HepG2 (cell line): ENCODE results near the gene KL. TPM values are rescaled to one million over a fixed set of nuclear protein-coding genes. Genes with fewer than 3 reads are reported as not detected.

Experiments
- ATAC-seq: fragments of 200-7000 bp; cut with Tn5 transposase; 3 replicates; pipeline ENCODE4 v1.9.1; 2020; ENCODE audit warnings: mild to moderate bottlenecking, moderate library complexity
- BruUV-seq: library from RNA; stranded (reverse); fragments of 400-500 nt; replicated peaks from 2 replicates; lab custom pipeline; 2021; lab: Mats Ljungman, UMichigan
- CTCF ChIA-PET: fragments of 300-600 bp; formaldehyde crosslinking; extraction: SDS; loops from one replicate; lab custom pipeline; 2021; ENCODE audit warnings: low total read pairs, inconsistent platforms, low intra/inter-chr PET ratio; lab: Yijun Ruan, JAX
- POLR2A ChIA-PET: fragments of 350-600 bp; sonication (Branson Sonifier 250); formaldehyde crosslinking; loops from one replicate; lab custom pipeline; 2020; ENCODE audit warnings: antibody characterized with exemption, inconsistent platforms; lab: Yijun Ruan, JAX
- DNase-seq: peaks from one replicate; pipeline ENCODE4 v3.0.0-alpha.2; 2015; ENCODE audit warnings: low spot score
- FAIRE-seq: peaks from 3 replicates; lab custom pipeline; 2011; peaks lifted over from hg19 to GRCh38; lab: Jason Lieb, UNC
- H2AFZ ChIP-seq: one replicate; pipeline ENCODE4 v1.6.1; 2011; ENCODE audit warnings: low read length, inconsistent platforms
- H3K27ac ChIP-seq: fragments of 300-600 bp; 3 replicates; pipeline ENCODE4 v1.8.0; 2011; ENCODE audit warnings: mixed run types, mild to moderate bottlenecking, mixed read lengths, low read length, inconsistent platforms; ENCODE audit not compliant: insufficient read depth; ENCODE audit errors: extremely low read length
- H3K27me3 ChIP-seq, 2 experiments: fragments of 200-600 bp in 1 of 2; 2 replicates in 1 of 2; 3 replicates in 1 of 2; pipeline versions ENCODE4 v1.6.0 to v1.8.0; 2011; ENCODE audit warnings: low read length in 2 of 2, mild to moderate bottlenecking in 2 of 2, moderate library complexity in 2 of 2, inconsistent platforms in 1 of 2; ENCODE audit not compliant: insufficient read depth in 2 of 2, control insufficient read depth in 1 of 2
- H3K36me3 ChIP-seq, 2 experiments: fragments of 200-600 bp in 1 of 2; replicated peaks in 1 of 2; 2 replicates in 1 of 2; 3 replicates in 1 of 2; pipeline versions ENCODE4 v1.5.1 to v1.8.0; 2011; ENCODE audit warnings: low read length in 2 of 2, inconsistent platforms in 1 of 2; ENCODE audit not compliant: insufficient read depth in 2 of 2, control insufficient read depth in 1 of 2
- H3K4me1 ChIP-seq: 2 replicates; pipeline ENCODE4 v1.5.1; 2012; ENCODE audit warnings: low read length, inconsistent platforms; ENCODE audit not compliant: insufficient read depth
- H3K4me2 ChIP-seq: 2 replicates; pipeline ENCODE4 v1.6.0; 2011; ENCODE audit warnings: low read depth, low read length, inconsistent platforms
- H3K4me3 ChIP-seq, 3 experiments: fragments of 200-600 bp in 1 of 3; sonication (generic), shearing (Covaris generic) in 1 of 3; replicated peaks in 1 of 3; 2 replicates each; pipeline ENCODE4 v1.5.1; 2011 to 2016; ENCODE audit warnings: low read length in 3 of 3, inconsistent platforms in 2 of 3, low read depth in 2 of 3, mild to moderate bottlenecking in 2 of 3, control low read depth in 1 of 3, mixed read lengths in 1 of 3; ENCODE audit not compliant: insufficient read depth in 1 of 3
- H3K79me2 ChIP-seq: one replicate; pipeline ENCODE4 v1.6.1; 2011; ENCODE audit warnings: low read length, inconsistent platforms; ENCODE audit not compliant: insufficient read depth
- H3K9ac ChIP-seq: 2 replicates; pipeline ENCODE4 v1.6.0; 2011; ENCODE audit warnings: mild to moderate bottlenecking, low read depth, low read length, inconsistent platforms; ENCODE audit not compliant: insufficient read depth
- H3K9me3 ChIP-seq: 2 replicates; pipeline ENCODE4 v1.5.1; 2012; ENCODE audit warnings: mild to moderate bottlenecking, low read length
- H4K20me1 ChIP-seq: 2 replicates; pipeline ENCODE4 v1.6.0; 2011; ENCODE audit warnings: inconsistent platforms, mild to moderate bottlenecking, low read length, moderate library complexity; ENCODE audit not compliant: insufficient read depth
- CENPT ChIP-seq: sonication (generic); formaldehyde crosslinking; IDR thresholded peaks from 2 replicates; pipeline ENCODE4 v1.8.0; 2022; ENCODE audit warnings: low read depth, mild to moderate bottlenecking, moderate library complexity, missing genetic modification reagents
- NCOA2 ChIP-seq: sonication (generic); formaldehyde crosslinking; IDR thresholded peaks from 2 replicates; pipeline ENCODE4 v1.8.0; 2022; ENCODE audit warnings: inconsistent platforms
- NFIC ChIP-seq: IDR thresholded peaks from 2 replicates; pipeline ENCODE4 v1.6.1; 2012; ENCODE audit warnings: mild to moderate bottlenecking, low read length, inconsistent platforms
- ONECUT2 ChIP-seq: sonication (generic); formaldehyde crosslinking; IDR thresholded peaks from 2 replicates; pipeline ENCODE4 v1.4.0; 2020; ENCODE audit warnings: missing genetic modification reagents
- TCF7 ChIP-seq: sonication (generic); IDR thresholded peaks from 2 replicates; pipeline ENCODE4 v1.6.1; 2016; ENCODE audit warnings: antibody characterized with exemption, low read depth
- ZNF274 ChIP-seq: sonication (generic); formaldehyde crosslinking; IDR thresholded peaks from 2 replicates; pipeline ENCODE4 v1.5.1; 2020; ENCODE audit warnings: mild to moderate bottlenecking, missing genetic modification reagents
- ZNF891 ChIP-seq: sonication (generic); formaldehyde crosslinking; IDR thresholded peaks from 2 replicates; pipeline ENCODE4 v1.5.0; 2020; ENCODE audit warnings: mild to moderate bottlenecking, missing genetic modification reagents
- WGBS: methylation state at CpG from one replicate; pipeline ENCODE4 v1.1.6; 2017; ENCODE audit warnings: low lambda C conversion rate; 5-methylcytosine and 5-hydroxymethylcytosine counted together
- in situ Hi-C: cut with HindIII; loops from 2 replicates; pipeline ENCODE4 v1.10.0; 2017; ENCODE audit warnings: low pct_unique_long_range_greater_than_20kb; ENCODE audit not compliant: extremely low pct_ligation_motif_present
- intact Hi-C: fragments of 100-400 bp; cut with micrococcal nuclease; formaldehyde crosslinking; loops from one replicate; pipeline ENCODE4 v1.10.0; 2022; ENCODE audit not compliant: unreplicated experiment
- polyA plus RNA-seq, 8 experiments: library from polyadenylated mRNA; depleted of rRNA in 3 of 8; stranded (reverse) in 7 of 8; unstranded in 1 of 8; fragments of >200 nt; fragmentation: Illumina TruSeq in 4 of 8; extraction: Trizol in 4 of 8; gene quantifications; 2 replicates each; pipeline versions ENCODE4 v1.2.1 to v1.2.3, GENCODE V29; 2011 to 2016; ENCODE audit warnings: low read depth in 4 of 8, missing spikeins in 1 of 8, mixed read lengths in 1 of 8; ENCODE audit not compliant: insufficient read depth in 1 of 8
- total RNA-seq, 5 experiments: library from RNA; depleted of rRNA; stranded (reverse); fragments of >200 nt; fragmentation: Illumina TruSeq; extraction: Trizol; gene quantifications; 2 replicates each; pipeline ENCODE4 v1.2.3, GENCODE V29; 2016; ENCODE audit warnings: low read depth in 1 of 5
- TF ChIP-seq, protein P1 (sequence below): fragments of 450-650 bp; IDR thresholded peaks from 2 replicates; pipeline ENCODE4 v1.6.1; 2016

The KL gene
- total and polyA plus RNA-seq, 2 of the 13 experiments (the other 11 are each of a cell fraction or from before 2014, with no cell fraction given): not detected

GRCh38 chr13:32976056-32976805 is 40.0 kb upstream of the KL start:
- DNase-seq (no peak), ATAC-seq (no peak), FAIRE-seq (no peak)
- TF ChIP-seq NFIC: no peak
- no peak for TF ChIP-seq NCOA2 (CRISPR knock-in tag)
- no peak for TF ChIP-seq ZNF891 (CRISPR knock-in tag)
- TF ChIP-seq TCF7: no peak
- TF ChIP-seq ZNF274 (CRISPR knock-in tag): no peak
- TF ChIP-seq, protein P1, sequence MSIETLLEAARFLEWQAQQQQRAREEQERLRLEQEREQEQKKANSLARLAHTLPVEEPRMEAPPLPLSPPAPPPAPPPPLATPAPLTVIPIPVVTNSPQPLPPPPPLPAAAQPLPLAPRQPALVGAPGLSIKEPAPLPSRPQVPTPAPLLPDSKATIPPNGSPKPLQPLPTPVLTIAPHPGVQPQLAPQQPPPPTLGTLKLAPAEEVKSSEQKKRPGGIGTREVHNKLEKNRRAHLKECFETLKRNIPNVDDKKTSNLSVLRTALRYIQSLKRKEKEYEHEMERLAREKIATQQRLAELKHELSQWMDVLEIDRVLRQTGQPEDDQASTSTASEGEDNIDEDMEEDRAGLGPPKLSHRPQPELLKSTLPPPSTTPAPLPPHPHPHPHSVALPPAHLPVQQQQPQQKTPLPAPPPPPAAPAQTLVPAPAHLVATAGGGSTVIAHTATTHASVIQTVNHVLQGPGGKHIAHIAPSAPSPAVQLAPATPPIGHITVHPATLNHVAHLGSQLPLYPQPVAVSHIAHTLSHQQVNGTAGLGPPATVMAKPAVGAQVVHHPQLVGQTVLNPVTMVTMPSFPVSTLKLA: 0 out of 2 replicates have a peak, but pooled peaks have one; percentile 31
- no peak for TF ChIP-seq CENPT
- TF ChIP-seq ONECUT2 (CRISPR knock-in tag): no peak
- Histone ChIP-seq H2AFZ (no peak overlapping the region), H3K79me2 (no peaks in the 10 kb centered on the region), H4K20me1 (no peaks in the 10 kb centered on the region), H3K27me3 (no peaks in the 10 kb centered on the region), H3K9me3 (no peaks in the 10 kb centered on the region), H3K4me2 (no peak overlapping the region), H3K4me1 (peaks cover 11% of the 10 kb centered on the region), H3K27ac (no peak overlapping the region), H3K4me3 (no peak overlapping the region), H3K36me3 (no peaks in the 10 kb centered on the region), H3K9ac (no peak overlapping the region)
- intact Hi-C loops (no loop called here), in situ Hi-C loops (no loop called here)
- POLR2A ChIA-PET: no interaction called here
- 54% methylated on average over 7 of the region's 7 CpGs for whole genome bisulfite sequencing
- CTCF ChIA-PET: no interaction called here
- BruUV-seq: no TSS peak
